Astrocyte (in vitro differentiated cells and primary cell): Measurements from ENCODE around the gene UBE2E2. TPM values are rescaled to one million over a fixed set of nuclear protein-coding genes. Genes with fewer than 3 reads are reported as not detected.

Source experiments
- DNase-seq: peaks from one replicate; pipeline ENCODE4 v3.0.0-alpha.2; 2010; ENCODE audit warnings: low read depth
- FAIRE-seq: peaks from 2 replicates; lab custom pipeline; 2011; peaks lifted over from hg19 to GRCh38; lab: Jason Lieb, UNC
- H2AFZ ChIP-seq: 2 replicates; pipeline ENCODE4 v1.6.0; 2012; ENCODE audit warnings: low read depth, low read length, inconsistent platforms
- H3K27ac ChIP-seq: 2 replicates; pipeline ENCODE4 v1.5.1; 2011; ENCODE audit warnings: low read depth, low read length, inconsistent platforms
- H3K27me3 ChIP-seq: 2 replicates; pipeline ENCODE4 v1.6.0; 2011; ENCODE audit warnings: low read length, inconsistent platforms; ENCODE audit not compliant: insufficient read depth
- H3K36me3 ChIP-seq: 2 replicates; pipeline ENCODE4 v1.5.1; 2011; ENCODE audit warnings: low read length, inconsistent platforms; ENCODE audit not compliant: insufficient read depth
- H3K4me1 ChIP-seq: 2 replicates; pipeline ENCODE4 v1.5.1; 2011; ENCODE audit warnings: low read length, inconsistent platforms; ENCODE audit not compliant: insufficient read depth
- H3K4me2 ChIP-seq: 2 replicates; pipeline ENCODE4 v1.6.0; 2012; ENCODE audit warnings: low read length, inconsistent platforms
- H3K4me3 ChIP-seq: 2 replicates; pipeline ENCODE4 v1.5.1; 2011; ENCODE audit warnings: low read depth, mild to moderate bottlenecking, low read length, inconsistent platforms; ENCODE audit not compliant: insufficient read depth
- H3K79me2 ChIP-seq: 2 replicates; pipeline ENCODE4 v1.6.0; 2012; ENCODE audit warnings: mild to moderate bottlenecking, low read length, inconsistent platforms; ENCODE audit not compliant: insufficient read depth
- H3K9ac ChIP-seq: 2 replicates; pipeline ENCODE4 v1.6.0; 2012; ENCODE audit warnings: mild to moderate bottlenecking, low read length, inconsistent platforms
- H3K9me3 ChIP-seq: 2 replicates; pipeline ENCODE4 v1.5.1; 2012; ENCODE audit warnings: low read depth, mild to moderate bottlenecking, low read length, inconsistent platforms; ENCODE audit not compliant: insufficient read depth
- H4K20me1 ChIP-seq: 2 replicates; pipeline ENCODE4 v1.6.0; 2012; ENCODE audit warnings: low read length, inconsistent platforms; ENCODE audit not compliant: insufficient read depth
- H3K27ac Mint-ChIP-seq: one replicate; pipeline ENCODE4 v1.8.0; 2021; ENCODE audit warnings: mild to moderate bottlenecking, mixed read lengths; ENCODE audit not compliant: unreplicated experiment
- H3K27me3 Mint-ChIP-seq: one replicate; pipeline ENCODE4 v1.8.0; 2021; ENCODE audit warnings: low read depth, mixed read lengths; ENCODE audit not compliant: unreplicated experiment
- H3K36me3 Mint-ChIP-seq: one replicate; pipeline ENCODE4 v1.8.0; 2021; ENCODE audit warnings: low read depth, mixed read lengths; ENCODE audit not compliant: unreplicated experiment
- H3K4me1 Mint-ChIP-seq: one replicate; pipeline ENCODE4 v1.8.0; 2021; ENCODE audit warnings: low read depth, mixed read lengths; ENCODE audit not compliant: unreplicated experiment
- H3K4me3 Mint-ChIP-seq: one replicate; pipeline ENCODE4 v1.8.0; 2021; ENCODE audit warnings: mild to moderate bottlenecking, moderate library complexity, mixed read lengths; ENCODE audit not compliant: unreplicated experiment
- H3K9me3 Mint-ChIP-seq: one replicate; pipeline ENCODE4 v1.8.0; 2021; ENCODE audit warnings: mild to moderate bottlenecking, mixed read lengths; ENCODE audit not compliant: unreplicated experiment
- CTCF ChIP-seq: IDR thresholded peaks from 2 replicates; pipeline ENCODE4 v1.5.1; 2011; ENCODE audit warnings: low read depth, mild to moderate bottlenecking, inconsistent platforms, low read length, moderate library complexity; ENCODE audit not compliant: insufficient read depth
- EZH2 ChIP-seq: IDR thresholded peaks from 2 replicates; pipeline ENCODE4 v1.6.1; 2012; ENCODE audit warnings: mild to moderate bottlenecking, low read length, inconsistent platforms; ENCODE audit not compliant: insufficient read depth
- total RNA-seq: library from RNA; stranded (reverse); gene quantifications from 2 replicates; pipeline ENCODE4 v1.2.1, GENCODE V29; 2021

UBE2E2 gene
- total RNA-seq, 1 donor from 2014 or later: 89.8 TPM

- H3K4me3 ChIP-seq: no peak overlapping the region
- H3K27me3 ChIP-seq: no peaks in the 10 kb centered on the region
- TF ChIP-seq CTCF (no peak), EZH2 (no peak)
- Mint-ChIP-seq H3K4me1 (peaks cover 13% of the 10 kb centered on the region), H3K36me3 (no peaks in the 10 kb centered on the region), H3K4me3 (no peak overlapping the region), H3K27ac (peak overlapping the region; percentile 14), H3K27me3 (no peaks in the 10 kb centered on the region), H3K9me3 (peaks cover 8% of the 10 kb centered on the region)
- H3K4me2 ChIP-seq: no peak overlapping the region
- no peaks in the 10 kb centered on the region for H3K9me3 ChIP-seq
- H3K79me2 ChIP-seq: no peaks in the 10 kb centered on the region
- H3K36me3 ChIP-seq: no peaks in the 10 kb centered on the region
- no peaks in the 10 kb centered on the region for H4K20me1 ChIP-seq
- FAIRE-seq: no peak
- peak; percentile 45 for DNase-seq
- H3K4me1 ChIP-seq: no peaks in the 10 kb centered on the region
- H3K9ac ChIP-seq: no peak overlapping the region
- H3K27ac ChIP-seq: no peak overlapping the region
- no peak overlapping the region for H2AFZ ChIP-seq
Observed at GRCh38 chr3:23170291-23170690, 32.8 kb upstream of the UBE2E2 start.

GRCh38 chr3:23172059-23172458 lies 31.1 kb upstream of the UBE2E2 start:
- no peak overlapping the region for H3K4me3 Mint-ChIP-seq
- H3K4me1 ChIP-seq: no peaks in the 10 kb centered on the region
- H3K9me3 ChIP-seq: no peaks in the 10 kb centered on the region
- H3K36me3 Mint-ChIP-seq: no peaks in the 10 kb centered on the region
- peaks cover 13% of the 10 kb centered on the region for H3K4me1 Mint-ChIP-seq
- DNase-seq (no peak), FAIRE-seq (no peak)
- peaks cover 8% of the 10 kb centered on the region for H3K9me3 Mint-ChIP-seq
- no peak overlapping the region for H3K9ac ChIP-seq
- no peak for TF ChIP-seq EZH2
- no peak for TF ChIP-seq CTCF
- no peak overlapping the region for H3K27ac Mint-ChIP-seq
- H3K79me2 ChIP-seq: no peaks in the 10 kb centered on the region
- no peaks in the 10 kb centered on the region for H3K27me3 Mint-ChIP-seq
- no peaks in the 10 kb centered on the region for H3K36me3 ChIP-seq
- no peaks in the 10 kb centered on the region for H3K27me3 ChIP-seq
- no peak overlapping the region for H3K4me2 ChIP-seq
- H4K20me1 ChIP-seq: no peaks in the 10 kb centered on the region
- no peak overlapping the region for H2AFZ ChIP-seq
- H3K27ac ChIP-seq: no peak overlapping the region
- H3K4me3 ChIP-seq: no peak overlapping the region

GRCh38 chr3:23174426-23175039 lies 28.6 kb upstream of the UBE2E2 start:
- no peaks in the 10 kb centered on the region for H3K79me2 ChIP-seq
- H3K27ac ChIP-seq: no peak overlapping the region
- DNase-seq: peak; percentile 70
- Mint-ChIP-seq H3K27me3 (no peaks in the 10 kb centered on the region), H3K4me1 (peaks cover 6% of the 10 kb centered on the region), H3K9me3 (peaks cover 12% of the 10 kb centered on the region), H3K27ac (no peak overlapping the region), H3K36me3 (no peaks in the 10 kb centered on the region), H3K4me3 (no peak overlapping the region)
- H3K27me3 ChIP-seq: no peaks in the 10 kb centered on the region
- no peak overlapping the region for H3K4me3 ChIP-seq
- no peaks in the 10 kb centered on the region for H4K20me1 ChIP-seq
- FAIRE-seq: no peak
- TF ChIP-seq EZH2: no peak
- TF ChIP-seq CTCF: no peak
- H3K9me3 ChIP-seq: no peaks in the 10 kb centered on the region
- no peaks in the 10 kb centered on the region for H3K36me3 ChIP-seq
- no peaks in the 10 kb centered on the region for H3K4me1 ChIP-seq
- no peak overlapping the region for H3K9ac ChIP-seq
- H2AFZ ChIP-seq: no peak overlapping the region
- no peak overlapping the region for H3K4me2 ChIP-seq
